ENCODE measurements around the gene RHOC. TPM values are rescaled to one million over a fixed set of nuclear protein-coding genes. Genes with fewer than 3 reads are reported as not detected.

Gene RHOC
- total RNA-seq, 1 experiment from 2014 or later = 582 TPM

- DNase-seq (ENCODE audit: low read depth) = no peak
These were observed 28.3 kb downstream of the RHOC start for GRCh38 chr1:112678605-112679004.

DNA sequence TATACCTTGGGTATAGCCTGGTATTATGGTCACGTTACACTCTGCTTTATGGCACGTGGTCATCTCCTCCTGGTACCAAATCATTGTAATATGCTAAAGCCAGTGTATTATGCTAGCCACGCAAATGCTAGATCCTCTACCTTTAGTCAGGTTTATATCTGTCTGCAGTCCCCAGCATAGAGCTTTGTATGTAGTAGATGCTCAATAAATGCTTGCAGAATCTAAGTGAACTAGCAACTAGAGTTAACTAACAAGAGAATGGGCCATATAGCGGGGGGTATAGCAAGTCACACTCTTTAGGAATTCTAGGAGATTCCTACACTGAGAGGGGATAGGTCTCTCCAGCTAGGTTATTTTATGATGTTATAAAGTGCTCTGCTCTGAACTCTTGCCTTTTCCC lies 29.4 kb downstream of the RHOC start:
- no peak for DNase-seq (ENCODE audit: low read depth)

DNA sequence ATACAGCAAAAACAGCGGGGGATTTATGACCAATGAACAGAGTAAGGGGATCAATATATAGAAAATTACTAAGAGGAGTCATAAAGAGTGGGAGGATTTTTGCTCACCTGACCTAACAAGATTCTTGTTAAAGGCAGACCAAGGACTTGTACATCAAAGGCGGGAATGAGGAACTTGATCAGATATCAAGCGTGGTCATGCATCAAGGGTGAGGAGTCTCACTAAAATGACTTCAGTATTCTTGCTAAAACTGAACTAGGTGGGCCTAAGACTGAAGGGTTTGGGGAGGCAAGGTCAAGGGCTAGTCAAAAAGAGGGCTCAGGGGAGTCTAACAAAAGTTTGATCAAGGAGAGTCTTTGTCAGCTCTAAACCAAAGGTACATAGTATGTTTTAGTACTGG lies 30.4 kb downstream of the RHOC start:
- DNase-seq (ENCODE audit: low read depth) = no peak

- DNase-seq (ENCODE audit: low read depth) = no peak
These were observed 31.1 kb downstream of the RHOC start for GRCh38 chr1:112675728-112676381.

- peak; percentile 14 for DNase-seq (ENCODE audit: low read depth)
These were observed 31.8 kb downstream of the RHOC start for GRCh38 chr1:112674986-112675727.

GRCh38 chr1:112674440-112674985 lies 32.4 kb downstream of the RHOC start, which contains the start of gene MOV10:
Gene MOV10 (plus strand): TSS chr1:112674659. CDS start chr1:112674913, 254 bp downstream.
- peak; percentile 79 for DNase-seq (ENCODE audit: low read depth)

- DNase-seq (ENCODE audit: low read depth) = peak; percentile 56
These were observed 33.1 kb downstream of the RHOC start for GRCh38 chr1:112673592-112674439.

GRCh38 chr1:112672842-112673241 lies 34.1 kb downstream of the RHOC start:
- no peak for DNase-seq (ENCODE audit: low read depth)

GRCh38 chr1:112672009-112672408 lies 34.9 kb downstream of the RHOC start:
- no peak for DNase-seq (ENCODE audit: low read depth)

- no peak for DNase-seq (ENCODE audit: low read depth)
These were observed 40.0 kb downstream of the RHOC start for GRCh38 chr1:112666946-112667345.

DNA sequence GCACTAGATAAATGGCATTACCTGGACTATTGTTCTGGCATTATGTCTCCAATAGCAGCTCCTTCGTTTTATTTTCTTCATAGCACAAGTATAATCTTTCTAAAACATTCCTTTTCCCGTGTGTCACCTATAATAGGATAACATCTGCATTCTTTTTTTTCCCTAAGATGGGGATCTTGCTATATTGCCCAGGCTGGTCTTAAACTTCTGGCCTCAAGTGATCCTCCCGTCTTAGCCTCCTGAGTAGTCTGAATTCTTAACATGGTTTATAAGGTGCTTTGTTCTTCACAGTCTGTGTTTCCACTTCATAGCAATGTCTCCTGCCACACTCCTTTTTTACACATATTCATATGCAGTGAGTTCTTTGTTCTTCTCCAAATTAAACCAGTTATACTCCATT lies 41.1 kb downstream of the RHOC start:
- no peak for DNase-seq (ENCODE audit: low read depth)

- DNase-seq (ENCODE audit: low read depth) = no peak
These were observed 55.7 kb downstream of the RHOC start for GRCh38 chr1:112651205-112651604.

Other genes starting within 250 kb of the RHOC start
- gene WNT2B, start 198.2 kb downstream of the RHOC start, total RNA-seq (2014; rRNA removed; shearing (Covaris generic)) = under 0.01 TPM in 1 of 2 replicates, not detected in the other
- 27.4 and 31.5 TPM in 2 replicates for gene ST7L, start 88.0 kb downstream of the RHOC start, total RNA-seq (2014; rRNA removed; shearing (Covaris generic))
- 251 and 265 TPM in 2 replicates for gene CAPZA1, start 87.3 kb downstream of the RHOC start, total RNA-seq (2014; rRNA removed; shearing (Covaris generic))
- 36.3 and 56.7 TPM in 2 replicates for gene MOV10, start 32.5 kb downstream of the RHOC start, total RNA-seq (2014; rRNA removed; shearing (Covaris generic))
- 0.29 and 0.84 TPM in 2 replicates for gene PPM1J, start 8.2 kb upstream of the RHOC start, total RNA-seq (2014; rRNA removed; shearing (Covaris generic))
- 99.0 and 99.1 TPM in 2 replicates for gene SLC16A1, start 249.1 kb upstream of the RHOC start, total RNA-seq (2014; rRNA removed; shearing (Covaris generic))